GM12878 (cell line): ENCODE data around the gene PBRM1. TPM values are rescaled to one million over a fixed set of nuclear protein-coding genes. Genes with fewer than 3 reads are reported as not detected.
A peak's percentile ranks its signal among the peaks of the same experiment; 100 is the strongest.

Experiments used
- ATAC-seq: fragments of 200-7000 bp; cut with Tn5 transposase; 3 replicates; pipeline ENCODE4 v1.9.1; 2020; ENCODE audit warnings: mild to moderate bottlenecking, moderate library complexity
- BruUV-seq: library from RNA; stranded (reverse); fragments of 400-500 nt; replicated peaks from 2 replicates; lab custom pipeline; 2021; lab: Mats Ljungman, UMichigan
- CTCF ChIA-PET: fragments of 300-600 bp; sonication (Branson Sonifier 250); formaldehyde crosslinking; extraction: SDS; loops from one replicate; lab custom pipeline; 2021; ENCODE audit warnings: inconsistent platforms; lab: Yijun Ruan, JAX
- POLR2A ChIA-PET: fragments of 350-600 bp; formaldehyde crosslinking; extraction: SDS; loops from one replicate; lab custom pipeline; 2021; ENCODE audit warnings: inconsistent platforms; lab: Charles Lee
- RAD21 ChIA-PET: fragments of 300-600 bp; sonication (Branson Sonifier 250); formaldehyde crosslinking; loops from one replicate; lab custom pipeline; 2023; ENCODE audit warnings: antibody characterized with exemption; ENCODE audit not compliant: unreplicated experiment; lab: Charles Lee
- SMC1A ChIA-PET: fragments of 300-600 bp; sonication (Branson Sonifier 250); formaldehyde crosslinking; loops from one replicate; lab custom pipeline; 2023; ENCODE audit not compliant: unreplicated experiment, uncharacterized antibody; lab: Charles Lee
- DNase-seq: peaks from one replicate; pipeline ENCODE4 v3.0.0-alpha.2; 2011; ENCODE audit warnings: low read depth, low spot score
- FAIRE-seq: peaks from 3 replicates; lab custom pipeline; 2011; peaks lifted over from hg19 to GRCh38; lab: Jason Lieb, UNC
- H2AFZ ChIP-seq: 2 replicates; pipeline ENCODE4 v1.6.0; 2011; ENCODE audit warnings: low read depth, low read length, control low read depth; ENCODE audit not compliant: control insufficient read depth
- H3K27ac ChIP-seq: 2 replicates; pipeline ENCODE4 v1.5.1; 2011; ENCODE audit warnings: control low read depth; ENCODE audit not compliant: control insufficient read depth, insufficient read depth
- H3K27me3 ChIP-seq, 2 experiments: replicated peaks in 1 of 2; 2 replicates each; pipeline versions ENCODE4 v1.6.0 to v1.6.1; 2011; ENCODE audit warnings: low read length in 1 of 2; ENCODE audit not compliant: control insufficient read depth in 2 of 2, insufficient read depth in 2 of 2
- H3K36me3 ChIP-seq, 2 experiments: 2 replicates each; pipeline ENCODE4 v1.5.1; 2011; ENCODE audit warnings: low read length in 1 of 2; ENCODE audit not compliant: control insufficient read depth in 2 of 2, insufficient read depth in 2 of 2
- H3K4me1 ChIP-seq: 2 replicates; pipeline ENCODE4 v1.6.1; 2011; ENCODE audit warnings: mild to moderate bottlenecking, low read length, moderate library complexity, mixed read lengths; ENCODE audit not compliant: control insufficient read depth, insufficient read depth
- H3K4me2 ChIP-seq: 2 replicates; pipeline ENCODE4 v1.6.0; 2011; ENCODE audit warnings: control low read depth; ENCODE audit not compliant: control insufficient read depth, insufficient read depth
- H3K4me3 ChIP-seq: fragments of 200-600 bp; sonication (generic); 2 replicates; pipeline ENCODE4 v1.5.1; 2016
- H3K79me2 ChIP-seq: 2 replicates; pipeline ENCODE4 v1.6.0; 2011; ENCODE audit warnings: low read length; ENCODE audit not compliant: control insufficient read depth, insufficient read depth
- H3K9ac ChIP-seq: 2 replicates; pipeline ENCODE4 v1.8.0; 2011; ENCODE audit warnings: low read length, control low read depth, mixed read lengths; ENCODE audit not compliant: control insufficient read depth, insufficient read depth
- H3K9me3 ChIP-seq: replicated peaks from 3 replicates; pipeline ENCODE4 v1.5.1; 2011; ENCODE audit warnings: mild to moderate bottlenecking, low read length; ENCODE audit not compliant: control insufficient read depth, insufficient read depth
- H4K20me1 ChIP-seq: 2 replicates; pipeline ENCODE4 v1.6.0; 2011; ENCODE audit not compliant: control insufficient read depth, insufficient read depth
- HDAC2 ChIP-seq: fragments of 200-600 bp; sonication (generic); IDR thresholded peaks from 2 replicates; pipeline ENCODE4 v1.6.1; 2017
- HSF1 ChIP-seq: fragments of 150-350 bp; IDR thresholded peaks from 2 replicates; pipeline ENCODE4 v1.6.1; 2014; ENCODE audit warnings: mild to moderate bottlenecking, low read depth, low read length
- MXI1 ChIP-seq: fragments of 150-350 bp; IDR thresholded peaks from 2 replicates; pipeline ENCODE4 v1.6.1; 2011; ENCODE audit warnings: low read depth, mild to moderate bottlenecking, inconsistent platforms, low read length, improper control_type of control experiment
- SRF ChIP-seq, 2 experiments: IDR thresholded peaks; 2 replicates each; pipeline ENCODE4 v1.6.1; 2011; ENCODE audit warnings: low read depth in 2 of 2, low read length in 2 of 2, mild to moderate bottlenecking in 1 of 2, moderate library complexity in 1 of 2
- USF1 ChIP-seq: IDR thresholded peaks from 2 replicates; pipeline ENCODE4 v1.6.1; 2011; ENCODE audit warnings: borderline replicate concordance, low read depth, mild to moderate bottlenecking, moderate library complexity, mixed read lengths, low read length; ENCODE audit not compliant: insufficient read depth; ENCODE audit errors: extremely low read length
- WGBS: methylation state at CpG from one replicate; pipeline ENCODE4 v1.1.6; 2016; ENCODE audit warnings: low lambda C conversion rate; ENCODE audit not compliant: insufficient replicate concordance, insufficient coverage; ENCODE audit errors: missing lambda C conversion rate; 5-methylcytosine and 5-hydroxymethylcytosine counted together
- in situ Hi-C: fragments of 300-500 bp; cut with MboI; formaldehyde crosslinking; loops from 9 replicates; pipeline ENCODE4 v1.14.3; 2018; ENCODE audit warnings: mixed read lengths
- intact Hi-C: fragments of 100-400 bp; cut with micrococcal nuclease; formaldehyde crosslinking; loops from one replicate; pipeline ENCODE4 v1.14.2; 2022; ENCODE audit not compliant: unreplicated experiment
- polyA plus RNA-seq, 11 experiments: library from polyadenylated mRNA; depleted of rRNA in 4 of 11; unstranded in 6 of 11; stranded (reverse) in 5 of 11; fragments of >200 nt; fragmentation: Nextera tagmentation in 4 of 11; fragmentation: Illumina TruSeq in 1 of 11; extraction: Ambion mirVana in 4 of 11; extraction: Trizol in 1 of 11; gene quantifications; 1 replicate in 1 of 11; 2 replicates in 10 of 11; pipeline versions ENCODE4 v1.2.1 to v1.2.3, GENCODE V29; 2011 to 2016; ENCODE audit warnings: inconsistent platforms in 2 of 11, missing spikeins in 2 of 11, low read depth in 1 of 11
- total RNA-seq, 4 experiments: library from RNA; depleted of rRNA in 3 of 4; stranded (reverse); fragments of >200 nt in 3 of 4; fragmentation: Illumina TruSeq in 1 of 4; extraction: Trizol in 1 of 4; gene quantifications; 2 replicates each; pipeline versions ENCODE4 v1.2.1 to v1.2.3, GENCODE V29; 2013 to 2021

The PBRM1 gene
- total and polyA plus RNA-seq, 10 of the 15 experiments (the other 5 are each of a cell fraction or from before 2014, with no cell fraction given) = 8.9 to 88.9 (median 39.3) TPM

GRCh38 chr3:52546111-52546901, 139.4 kb downstream of the PBRM1 start:
- TF ChIP-seq USF1 (no peak), HSF1 (no peak), HDAC2 (no peak), SRF (IDR thresholded peaks at IDR 0.05; ENCODE audit: low read depth in 2 of 2, low read length in 2 of 2) (no peak), MXI1 (no peak)
- TF ChIP-seq, all 136 proteins: peak for 0
- Histone ChIP-seq H3K36me3 (peaks cover 1 to 21% of the 10 kb centered on the region in 2 experiments; a peak in 3 of 4 replicates), H3K9ac (no peak overlapping the region), H3K79me2 (no peaks in the 10 kb centered on the region; the same call in 1 of the 2 replicates), H4K20me1 (no peaks in the 10 kb centered on the region), H2AFZ (no peak overlapping the region), H3K27me3 (no peaks in the 10 kb centered on the region), H3K9me3 (no peaks in the 10 kb centered on the region), H3K4me3 (no peak overlapping the region), H3K4me1 (no peaks in the 10 kb centered on the region), H3K4me2 (no peak overlapping the region), H3K27ac (no peak overlapping the region)
- ChIA-PET POLR2A (interaction anchor here (0.6 kb wide), 1 partner anchor 23 kb away, joined by 4 read pairs; no protein-coding TSS in a partner anchor), SMC1A (interaction anchor here (0.6 to 2.3 kb wide), 3 partner anchors 15 to 1010 kb away, joined by 3 to 6 read pairs (median 3); no protein-coding TSS in a partner anchor), RAD21 (interaction anchor here (0.7 kb wide), 1 partner anchor 11 kb away, joined by 3 read pairs; no protein-coding TSS in a partner anchor), CTCF (no interaction called here)
- whole genome bisulfite sequencing = 64% methylated on average over 3 of the region's 3 CpGs
- intact Hi-C loops (no loop called here), in situ Hi-C loops (no loop called here)
- ATAC-seq (no peak), DNase-seq (no peak), FAIRE-seq (no peak)
- TSS peak; percentile 54 for BruUV-seq
